HUDEP-2 (cell line): Measurements from ENCODE around the gene RTKN2.
"Not testable (repeated sequence)": the region's sequence is repeated elsewhere in the genome, so short reads cannot be mapped to it uniquely, and the experiment has no call there.

Source experiments
- DNase-seq, 76 experiments: peaks; one replicate each; lab custom pipeline; 2025; ENCODE audit not compliant: unreplicated experiment in 76 of 76; lab: John Stamatoyannopoulos, UW

RTKN2 gene

GRCh38 chr10:62268399-62269114 is at the start of gene RTKN2:
Gene RTKN2 (minus strand): TSS chr10:62268844. CDS start chr10:62268610, 234 bp downstream.
- DNase-seq = peak in 11 of 76 experiments; percentile 0 to 55 (median 33)

- DNase-seq = no peak
These were observed 48.6 kb upstream of the RTKN2 start for GRCh38 chr10:62317257-62317656.

GRCh38 chr10:62309254-62309653 is 40.6 kb upstream of the RTKN2 start:
- no peak for DNase-seq

GRCh38 chr10:62308101-62308500 is 39.5 kb upstream of the RTKN2 start:
- DNase-seq = no peak

- DNase-seq = no peak
These were observed 39.0 kb upstream of the RTKN2 start for GRCh38 chr10:62307635-62308034.

- no peak for DNase-seq
These were observed 38.0 kb upstream of the RTKN2 start for GRCh38 chr10:62306663-62307062.

GRCh38 chr10:62305813-62306212 is 37.2 kb upstream of the RTKN2 start:
- no peak for DNase-seq

- no peak for DNase-seq
These were observed 35.3 kb upstream of the RTKN2 start for GRCh38 chr10:62303922-62304321.

GRCh38 chr10:62302760-62303159 is 34.1 kb upstream of the RTKN2 start:
- no peak for DNase-seq

GRCh38 chr10:62297857-62298256 is 29.2 kb upstream of the RTKN2 start:
- no peak for DNase-seq

GRCh38 chr10:62284221-62284620 is 15.6 kb upstream of the RTKN2 start:
- no peak for DNase-seq

GRCh38 chr10:62281348-62281747 is 12.7 kb upstream of the RTKN2 start:
- DNase-seq = not testable (repeated sequence)

- DNase-seq = not testable (repeated sequence)
These were observed 11.7 kb upstream of the RTKN2 start for GRCh38 chr10:62280392-62280791.

GRCh38 chr10:62278441-62278910 is 9.8 kb upstream of the RTKN2 start:
- DNase-seq = no peak

GRCh38 chr10:62277971-62278370 is 9.3 kb upstream of the RTKN2 start:
- DNase-seq = no peak

- DNase-seq = no peak
These were observed 1.4 kb upstream of the RTKN2 start for GRCh38 chr10:62270020-62270419.

- no peak for DNase-seq
These were observed 631 bp downstream of the RTKN2 start for GRCh38 chr10:62268027-62268398.

GRCh38 chr10:62266611-62267010 is 2.0 kb downstream of the RTKN2 start:
- DNase-seq = no peak

- no peak for DNase-seq
These were observed 2.5 kb downstream of the RTKN2 start for GRCh38 chr10:62266147-62266546.

- DNase-seq = peak in 3 of 76 experiments; percentile 14 to 52 (median 51)
These were observed 3.8 kb downstream of the RTKN2 start for GRCh38 chr10:62264702-62265436.

GRCh38 chr10:62264126-62264525 is 4.5 kb downstream of the RTKN2 start:
- DNase-seq = no peak

- no peak for DNase-seq
These were observed 7.0 kb downstream of the RTKN2 start for GRCh38 chr10:62261666-62262065.
